Heart right ventricle (tissue), 16 donors: ENCODE data around the gene KRT76. TPM values are rescaled to one million over a fixed set of nuclear protein-coding genes. Genes with fewer than 3 reads are reported as not detected.

Experiments used
- ATAC-seq, 8 donors: fragments of 200-7000 bp; cut with Tn5 transposase; one replicate each; pipeline ENCODE4 v1.9.1; 2020; ENCODE audit warnings: mild to moderate bottlenecking in 8 of 8, moderate library complexity in 8 of 8, moderate number of reproducible peaks in 1 of 8
- DNase-seq, 2 donors: peaks; one replicate each; pipeline ENCODE4 v3.0.0-alpha.2; 2020
- H3K27ac ChIP-seq, 10 donors: fragments of 200-600 bp; sonication (generic) in 2 of 10; one replicate each; pipeline versions ENCODE4 v1.5.0 to v1.8.0; 2020 to 2022; ENCODE audit warnings: mild to moderate bottlenecking in 3 of 10
- H3K27me3 ChIP-seq, 7 donors: fragments of 200-600 bp; one replicate each; pipeline ENCODE4 v1.8.0; 2021 to 2022; ENCODE audit warnings: mild to moderate bottlenecking in 2 of 7
- H3K36me3 ChIP-seq, 9 donors: fragments of 200-600 bp; sonication (generic) in 1 of 9; one replicate each; pipeline versions ENCODE4 v1.5.0 to v1.8.0; 2020 to 2022; ENCODE audit warnings: mild to moderate bottlenecking in 2 of 9
- H3K4me1 ChIP-seq, 9 donors: fragments of 200-600 bp; sonication (generic) in 1 of 9; one replicate each; pipeline versions ENCODE4 v1.5.0 to v1.8.0; 2020 to 2022; ENCODE audit warnings: mild to moderate bottlenecking in 4 of 9
- H3K4me3 ChIP-seq, 10 donors: fragments of 200-600 bp; sonication (generic) in 2 of 10; one replicate each; pipeline versions ENCODE4 v1.5.0 to v1.8.0; 2020 to 2022; ENCODE audit warnings: mild to moderate bottlenecking in 7 of 10, moderate library complexity in 2 of 10
- H3K9me3 ChIP-seq, 11 donors: fragments of 200-600 bp in 10 of 11; sonication (generic) in 2 of 11; one replicate each; pipeline versions ENCODE4 v1.5.0 to v1.8.0; 2013 to 2022; ENCODE audit warnings: mild to moderate bottlenecking in 2 of 11, control low read depth in 1 of 11, moderate library complexity in 1 of 11
- CTCF ChIP-seq, 9 donors: fragments of 200-600 bp; sonication (generic) in 2 of 9; IDR thresholded peaks; one replicate each; pipeline versions ENCODE4 v1.5.0 to v1.8.0; 2021 to 2022; ENCODE audit warnings: antibody characterized with exemption in 9 of 9, mild to moderate bottlenecking in 5 of 9, moderate library complexity in 1 of 9
- WGBS, 2 donors: extraction: QIAGEN DNeasy Blood & Tissue Kit; methylation state at CpG; one replicate each; pipeline ENCODE4 v1.1.7; 2013; ENCODE audit warnings: inconsistent platforms in 1 of 2; 5-methylcytosine and 5-hydroxymethylcytosine counted together
- intact Hi-C, 10 donors: fragments of 100-400 bp; cut with DNase I; formaldehyde crosslinking; loops; one replicate each; pipeline versions ENCODE4 v1.11.1 to v1.14.2; 2022
- polyA plus RNA-seq, 2 donors: library from polyadenylated mRNA; stranded (reverse); fragments of 200-250 nt; gene quantifications; one replicate each; pipeline ENCODE4 v1.2.3, GENCODE V29; 2013
- total RNA-seq, 10 donors: library from RNA; stranded (reverse); fragmentation: NEBNext Ultra II Directional in 3 of 10; extraction: Animal tissue kit (Norgen Biotek cat#: 25700) in 3 of 10; gene quantifications; one replicate each; pipeline versions ENCODE4 v1.2.1 to v1.2.4, GENCODE V29; 2021 to 2023
- donor health status: Arrhythmogenic right ventricular cardiomyopathy.
- donor health status: ischemic (EF 13 %, LVEDD 7.1; RV severe dilation, severe dysfunction).
- donor health status: healthy with polysubstance abuse.
- donor health status: DM: no; HTN: yes; CAD: no.
- donor health status: DM: no; HTN: no; CAD: no.
- donor health status: ischemic (EF 25% LVEDD 6.9; RV normal size, moderate dysfunction).
- donor health status: ischemic (EF 25% LVEDD 5.7; RV mildly dilated, moderate dysfunction).
- donor health status: healthy.
- donor health status: DM: yes; HTN: yes; CAD: no.
- donor health status: Ischemic cardiomyopathy.
- donor health status: ischemic (EF 35%, LVEDD 5.7; RV mildly dilated, moderate dysfunction).
- donor health status: nonischemic (EF 11% LVEDD 7.7; RV severe dilation, severe dysfunction).
- donor health status: DM: yes; HTN: yes; CAD: no.
- donor health status: PGD.
- donor health status: ischemic (EF 29% LVEDD 5.4; RV normal size, mild dysfunction).
- donor health status: nonischemic (EF 23%, LVEDD 6.1; RV moderate dilation, normal function).

KRT76 gene
- total and polyA plus RNA-seq, 12 donors: not detected

- Histone ChIP-seq H3K4me3 (no peak overlapping the region), H3K36me3 (no peaks in the 10 kb centered on the region), H3K27ac (no peak overlapping the region), H3K9me3 (no peaks in the 10 kb centered on the region), H3K27me3 (peaks cover 0 to 75% (median 45%) of the 10 kb centered on the region in 7 donors), H3K4me1 (peaks cover 0 to 6% (median 0%) of the 10 kb centered on the region in 9 donors)
- intact Hi-C loops: no loop called here
- no peak for TF ChIP-seq CTCF (IDR thresholded peaks at IDR 0.05)
- no peak for ATAC-seq
- 87 to 92% methylated on average over 12 of the region's 12 CpGs for WGBS, 2 donors
- no peak for DNase-seq
These were observed 14.4 kb upstream of the KRT76 start for GRCh38 chr12:52791271-52792184.

GRCh38 chr12:52790427-52791270 lies 13.5 kb upstream of the KRT76 start:
- Histone ChIP-seq H3K4me3 (no peak overlapping the region), H3K27me3 (peaks cover 0 to 75% (median 45%) of the 10 kb centered on the region in 7 donors)
- no peak for ATAC-seq

GRCh38 chr12:52789637-52790426 lies 12.7 kb upstream of the KRT76 start:
- intact Hi-C loops: no loop called here
- DNase-seq (no peak), ATAC-seq (peak in 2 of 8 donors; percentile 32 to 36)
- Histone ChIP-seq H3K4me3 (peak overlapping the region in 1 of 10 donors; percentile 7), H3K9me3 (no peaks in the 10 kb centered on the region), H3K27ac (no peak overlapping the region), H3K4me1 (peaks cover 0 to 6% (median 0%) of the 10 kb centered on the region in 9 donors), H3K36me3 (no peaks in the 10 kb centered on the region), H3K27me3 (peaks cover 0 to 73% (median 49%) of the 10 kb centered on the region in 7 donors)
- TF ChIP-seq CTCF (IDR thresholded peaks at IDR 0.05): no peak
- WGBS, 2 donors: 22 to 27% methylated on average over 50 of the region's 50 CpGs

More at GRCh38 chr12:52790427-52791270, 13.5 kb upstream of the KRT76 start:
- Histone ChIP-seq H3K27ac (no peak overlapping the region), H3K36me3 (no peaks in the 10 kb centered on the region), H3K9me3 (no peaks in the 10 kb centered on the region), H3K4me1 (peaks cover 0 to 6% (median 0%) of the 10 kb centered on the region in 9 donors)
- 53 to 57% methylated on average over 19 of the region's 19 CpGs for WGBS, 2 donors
- no peak for TF ChIP-seq CTCF (IDR thresholded peaks at IDR 0.05)
- intact Hi-C loops: no loop called here
- no peak for DNase-seq
